ENCODE data around the gene IL18.

DNA sequence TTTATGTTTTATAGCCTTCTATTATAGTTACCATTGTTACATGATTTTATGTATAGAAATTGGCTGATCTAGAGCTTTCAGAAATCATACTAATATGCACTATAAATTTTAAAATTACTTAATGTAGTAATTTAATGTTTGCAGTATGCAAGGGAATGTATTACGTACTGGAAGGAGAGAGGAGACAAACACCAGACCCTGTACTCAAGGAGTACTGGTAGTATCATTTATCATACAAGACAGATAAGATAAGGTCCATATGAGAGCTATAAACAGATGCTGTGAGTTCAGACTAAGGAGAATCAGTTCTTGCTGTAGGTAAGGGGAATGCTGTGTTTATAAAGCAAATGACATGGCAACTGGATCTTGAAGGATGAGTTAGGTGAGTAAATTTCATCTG, 12.2 kb upstream of the IL18 start:
- TF ChIP-seq, protein P1, sequence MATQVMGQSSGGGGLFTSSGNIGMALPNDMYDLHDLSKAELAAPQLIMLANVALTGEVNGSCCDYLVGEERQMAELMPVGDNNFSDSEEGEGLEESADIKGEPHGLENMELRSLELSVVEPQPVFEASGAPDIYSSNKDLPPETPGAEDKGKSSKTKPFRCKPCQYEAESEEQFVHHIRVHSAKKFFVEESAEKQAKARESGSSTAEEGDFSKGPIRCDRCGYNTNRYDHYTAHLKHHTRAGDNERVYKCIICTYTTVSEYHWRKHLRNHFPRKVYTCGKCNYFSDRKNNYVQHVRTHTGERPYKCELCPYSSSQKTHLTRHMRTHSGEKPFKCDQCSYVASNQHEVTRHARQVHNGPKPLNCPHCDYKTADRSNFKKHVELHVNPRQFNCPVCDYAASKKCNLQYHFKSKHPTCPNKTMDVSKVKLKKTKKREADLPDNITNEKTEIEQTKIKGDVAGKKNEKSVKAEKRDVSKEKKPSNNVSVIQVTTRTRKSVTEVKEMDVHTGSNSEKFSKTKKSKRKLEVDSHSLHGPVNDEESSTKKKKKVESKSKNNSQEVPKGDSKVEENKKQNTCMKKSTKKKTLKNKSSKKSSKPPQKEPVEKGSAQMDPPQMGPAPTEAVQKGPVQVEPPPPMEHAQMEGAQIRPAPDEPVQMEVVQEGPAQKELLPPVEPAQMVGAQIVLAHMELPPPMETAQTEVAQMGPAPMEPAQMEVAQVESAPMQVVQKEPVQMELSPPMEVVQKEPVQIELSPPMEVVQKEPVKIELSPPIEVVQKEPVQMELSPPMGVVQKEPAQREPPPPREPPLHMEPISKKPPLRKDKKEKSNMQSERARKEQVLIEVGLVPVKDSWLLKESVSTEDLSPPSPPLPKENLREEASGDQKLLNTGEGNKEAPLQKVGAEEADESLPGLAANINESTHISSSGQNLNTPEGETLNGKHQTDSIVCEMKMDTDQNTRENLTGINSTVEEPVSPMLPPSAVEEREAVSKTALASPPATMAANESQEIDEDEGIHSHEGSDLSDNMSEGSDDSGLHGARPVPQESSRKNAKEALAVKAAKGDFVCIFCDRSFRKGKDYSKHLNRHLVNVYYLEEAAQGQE (IDR thresholded peaks at IDR 0.05; ENCODE audit: unreplicated experiment), result no peak
- TF ChIP-seq, protein P2, sequence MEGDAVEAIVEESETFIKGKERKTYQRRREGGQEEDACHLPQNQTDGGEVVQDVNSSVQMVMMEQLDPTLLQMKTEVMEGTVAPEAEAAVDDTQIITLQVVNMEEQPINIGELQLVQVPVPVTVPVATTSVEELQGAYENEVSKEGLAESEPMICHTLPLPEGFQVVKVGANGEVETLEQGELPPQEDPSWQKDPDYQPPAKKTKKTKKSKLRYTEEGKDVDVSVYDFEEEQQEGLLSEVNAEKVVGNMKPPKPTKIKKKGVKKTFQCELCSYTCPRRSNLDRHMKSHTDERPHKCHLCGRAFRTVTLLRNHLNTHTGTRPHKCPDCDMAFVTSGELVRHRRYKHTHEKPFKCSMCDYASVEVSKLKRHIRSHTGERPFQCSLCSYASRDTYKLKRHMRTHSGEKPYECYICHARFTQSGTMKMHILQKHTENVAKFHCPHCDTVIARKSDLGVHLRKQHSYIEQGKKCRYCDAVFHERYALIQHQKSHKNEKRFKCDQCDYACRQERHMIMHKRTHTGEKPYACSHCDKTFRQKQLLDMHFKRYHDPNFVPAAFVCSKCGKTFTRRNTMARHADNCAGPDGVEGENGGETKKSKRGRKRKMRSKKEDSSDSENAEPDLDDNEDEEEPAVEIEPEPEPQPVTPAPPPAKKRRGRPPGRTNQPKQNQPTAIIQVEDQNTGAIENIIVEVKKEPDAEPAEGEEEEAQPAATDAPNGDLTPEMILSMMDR (conservative IDR thresholded peaks at IDR 0.05; ENCODE audit: low read depth in 2 of 2), result no peak
- TF ChIP-seq EZH2 (IDR thresholded peaks at IDR 0.05; ENCODE audit: low read depth, unreplicated experiment) (no peak), STAT1 (IDR thresholded peaks at IDR 0.05; ENCODE audit: unreplicated experiment) (no peak), POLR2AphosphoS5 (IDR thresholded peaks at IDR 0.05; ENCODE audit: low read depth) (no peak), CREB1 (CRISPR knock-in tag; IDR thresholded peaks at IDR 0.05; ENCODE audit: low read depth) (no peak), NANOG (IDR thresholded peaks at IDR 0.05; ENCODE audit: borderline replicate concordance) (no peak), EZH2phosphoT487 (IDR thresholded peaks at IDR 0.05; ENCODE audit: unreplicated experiment) (no peak)
- TF ChIP-seq, protein P3, sequence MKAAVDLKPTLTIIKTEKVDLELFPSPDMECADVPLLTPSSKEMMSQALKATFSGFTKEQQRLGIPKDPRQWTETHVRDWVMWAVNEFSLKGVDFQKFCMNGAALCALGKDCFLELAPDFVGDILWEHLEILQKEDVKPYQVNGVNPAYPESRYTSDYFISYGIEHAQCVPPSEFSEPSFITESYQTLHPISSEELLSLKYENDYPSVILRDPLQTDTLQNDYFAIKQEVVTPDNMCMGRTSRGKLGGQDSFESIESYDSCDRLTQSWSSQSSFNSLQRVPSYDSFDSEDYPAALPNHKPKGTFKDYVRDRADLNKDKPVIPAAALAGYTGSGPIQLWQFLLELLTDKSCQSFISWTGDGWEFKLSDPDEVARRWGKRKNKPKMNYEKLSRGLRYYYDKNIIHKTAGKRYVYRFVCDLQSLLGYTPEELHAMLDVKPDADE (IDR thresholded peaks at IDR 0.05), result no peak

All from GM23338 (cell line).